HT1080 (cell line): ENCODE data around the gene DAO. TPM values are rescaled to one million over a fixed set of nuclear protein-coding genes. Genes with fewer than 3 reads are reported as not detected.
"Not testable (repeated sequence)": the region's sequence is repeated elsewhere in the genome, so short reads cannot be mapped to it uniquely, and the experiment has no call there.

ENCODE experiments used
- DNase-seq: peaks from one replicate; pipeline ENCODE4 v3.0.0-alpha.2; 2015; ENCODE audit warnings: low read depth
- total RNA-seq: library from RNA; depleted of rRNA; stranded (reverse); fragments of >200 nt; shearing (Covaris generic); gene quantifications from 2 replicates; pipeline ENCODE4 v1.2.3, GENCODE V29; 2014

Gene DAO
- total RNA-seq, 1 experiment from 2014 or later = not detected

DNA sequence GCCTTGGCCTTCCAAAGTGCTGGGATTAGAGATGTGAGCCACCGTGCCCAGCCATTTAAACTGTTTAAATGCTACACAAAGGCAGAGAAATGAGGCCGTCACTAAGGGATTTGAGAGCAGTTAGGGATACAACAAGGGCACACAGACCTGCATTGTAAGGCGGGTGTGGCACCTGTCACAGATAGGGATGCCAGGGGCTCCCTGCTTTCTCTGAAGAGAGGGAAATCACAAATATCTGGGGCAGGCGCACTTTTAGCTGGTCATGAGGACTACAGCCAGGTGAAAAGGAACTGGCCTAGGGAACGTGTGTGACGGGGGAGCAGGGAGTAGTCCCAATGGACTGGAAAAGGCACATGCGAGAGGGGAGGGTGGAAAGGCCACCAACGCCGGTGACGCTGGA, 32.2 kb upstream of the DAO start:
- DNase-seq = no peak

DNA sequence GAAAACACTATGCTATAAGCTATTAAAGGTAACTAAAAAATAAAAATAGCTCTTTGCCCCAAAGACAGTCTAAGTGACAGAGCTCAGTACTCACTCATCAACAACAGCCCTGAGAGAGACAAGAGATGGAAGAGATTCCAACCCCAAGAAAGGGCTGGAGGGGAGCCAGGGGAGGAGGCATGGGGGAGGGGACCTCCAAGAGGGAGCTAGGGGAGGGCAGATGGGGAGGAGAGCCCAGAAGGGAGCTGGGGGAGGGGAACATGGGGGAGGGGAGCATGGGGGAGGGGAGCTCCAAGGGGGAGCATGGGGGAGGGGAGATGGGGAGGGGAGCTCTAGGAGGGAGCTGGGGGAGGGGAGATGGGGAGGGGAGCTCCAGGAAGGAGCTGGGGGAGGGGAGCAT, 30.2 kb upstream of the DAO start:
- no peak for DNase-seq

DNA sequence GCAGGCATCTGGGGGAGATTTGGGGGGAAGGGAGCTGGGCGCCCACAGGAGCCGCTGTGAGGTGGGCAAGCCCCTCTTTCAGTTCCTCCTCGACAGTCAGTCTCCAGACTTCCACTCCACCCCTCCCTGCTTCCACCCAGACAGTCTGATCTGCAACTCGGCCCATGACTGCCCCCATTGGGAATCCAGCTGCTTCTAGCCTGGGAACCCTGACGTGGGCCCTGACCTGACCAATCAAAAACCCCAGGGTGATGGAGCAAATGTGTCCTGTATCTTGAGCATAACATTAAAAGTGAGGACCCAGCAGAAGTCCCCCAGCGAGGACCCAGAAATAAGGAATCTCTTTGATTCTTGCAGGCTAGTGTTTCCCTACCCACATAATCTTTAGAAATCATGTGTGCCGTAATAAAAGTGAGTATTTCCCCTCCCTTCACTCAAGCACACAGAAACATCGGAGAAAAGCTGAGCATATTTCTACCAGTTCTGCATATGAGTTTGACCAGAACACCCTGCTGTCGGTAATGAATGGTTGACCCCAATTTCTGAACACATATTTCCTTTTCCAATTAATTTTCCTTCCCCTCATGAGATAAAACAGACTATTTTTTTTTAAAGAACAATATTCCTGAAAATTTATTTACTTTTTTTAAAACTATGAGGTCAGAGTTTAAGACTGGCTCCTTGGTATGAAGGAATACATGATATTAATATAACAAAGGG, 28.9 kb upstream of the DAO start:
- DNase-seq = peak; percentile 54

DNA sequence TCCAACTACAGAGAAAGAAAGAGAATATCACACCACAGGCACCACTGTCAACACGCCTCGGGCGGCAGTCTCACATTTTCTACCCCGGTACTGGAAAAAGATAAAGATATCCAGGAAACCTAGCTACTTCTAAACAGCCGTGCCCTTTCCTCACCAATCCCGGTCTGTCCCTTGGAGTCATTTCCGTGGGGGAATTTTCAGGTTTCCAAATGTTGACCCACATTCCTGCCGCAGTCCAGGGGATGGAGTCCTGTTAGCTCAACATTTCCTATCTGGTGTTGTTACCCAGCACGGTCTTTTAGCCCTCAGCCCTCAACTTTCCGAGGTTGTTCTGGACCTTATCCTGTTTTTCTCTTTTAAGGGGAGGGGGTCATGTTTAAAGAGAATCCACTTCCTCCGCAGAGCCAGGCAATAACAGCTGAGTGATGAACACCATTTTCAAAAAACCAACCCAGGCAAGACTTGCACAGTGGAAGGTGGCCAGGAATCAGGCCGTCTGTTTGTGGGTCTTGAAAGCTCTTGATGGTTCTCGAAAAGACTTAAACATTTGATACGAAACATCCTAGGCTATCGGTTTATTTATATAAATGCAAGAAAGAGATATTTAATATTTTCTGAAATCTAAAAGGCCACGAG, 27.1 kb upstream of the DAO start:
- no peak for DNase-seq

DNA sequence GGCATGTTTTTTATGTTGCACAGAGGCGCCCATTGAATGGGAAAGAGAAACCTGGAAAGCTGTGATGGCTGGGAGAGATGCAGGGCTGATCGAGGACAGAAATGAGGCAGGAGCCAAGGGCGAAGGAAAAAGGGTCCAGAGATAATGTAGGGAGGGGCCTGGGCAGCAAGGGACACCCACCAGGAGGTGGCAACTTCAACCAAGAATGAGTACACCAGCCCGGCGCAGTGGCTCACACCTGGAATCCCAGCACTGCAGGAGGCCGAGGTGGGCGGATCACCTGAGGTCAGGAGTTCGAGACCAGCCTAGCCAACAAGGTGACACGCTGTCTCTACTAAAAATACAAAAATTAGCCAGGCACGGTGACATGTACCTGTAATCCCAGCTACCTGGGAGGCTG, 26.5 kb upstream of the DAO start:
- no peak for DNase-seq

DNA sequence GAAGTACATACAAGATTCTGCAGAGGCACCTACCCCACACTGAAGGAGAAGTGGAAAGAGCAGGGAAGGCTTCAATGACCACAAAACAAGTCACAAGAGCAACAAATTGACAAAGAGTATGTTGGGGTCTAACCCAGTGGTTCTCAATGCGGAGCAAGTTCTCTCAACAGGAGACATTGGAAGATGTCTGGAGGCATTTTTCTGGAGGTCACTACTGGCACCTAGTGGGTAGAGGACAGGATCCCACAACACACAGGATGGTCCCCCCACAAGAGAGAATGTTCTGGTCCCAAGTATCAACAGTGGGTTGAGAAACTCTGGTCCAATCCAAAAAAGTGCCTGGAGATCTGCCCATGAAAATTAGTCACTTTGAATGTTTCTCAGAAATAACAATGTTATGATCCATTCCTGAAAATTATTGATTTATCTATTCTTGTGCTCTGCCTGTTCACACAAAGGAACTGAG, 25.9 kb upstream of the DAO start:
- peak; percentile 90 for DNase-seq

DNA sequence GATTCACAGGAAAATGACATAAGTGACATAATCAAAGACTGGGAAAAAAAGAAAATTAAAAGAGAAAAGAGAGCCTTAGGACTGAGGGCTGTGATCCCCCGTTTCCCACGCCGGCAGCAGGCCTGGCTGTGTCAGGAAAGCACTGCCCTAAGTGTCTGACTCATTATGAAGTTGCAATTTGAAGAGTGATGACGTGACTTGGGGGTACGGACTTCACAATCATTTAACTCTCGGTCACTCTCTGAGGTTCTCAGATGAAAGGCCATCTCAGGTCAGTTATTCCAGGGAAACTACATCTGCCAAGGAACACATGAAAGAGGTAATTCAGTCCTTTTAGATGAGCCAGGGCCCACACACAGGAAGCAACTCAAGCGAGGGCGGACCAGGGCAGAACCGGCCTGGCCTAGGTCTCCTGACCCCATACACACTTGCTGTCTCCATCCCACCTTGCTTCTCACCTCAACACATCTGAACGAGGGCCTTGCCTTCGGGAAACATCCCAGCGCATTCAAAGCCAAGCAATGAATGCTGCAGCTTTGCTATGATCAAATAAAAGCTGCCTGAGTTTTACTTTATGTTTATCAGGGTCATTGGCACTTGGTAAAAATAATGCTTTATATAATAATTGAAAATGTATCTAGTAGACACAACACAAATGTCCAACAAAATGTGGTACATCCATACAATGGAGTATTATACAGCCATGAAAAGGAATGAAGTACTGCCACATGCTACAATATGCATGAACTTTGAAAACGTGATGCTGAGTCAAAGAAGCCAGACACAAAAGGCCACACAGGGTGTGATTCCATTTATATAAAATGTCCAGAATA, 25.2 kb upstream of the DAO start:
- peak; percentile 98 for DNase-seq

DNA sequence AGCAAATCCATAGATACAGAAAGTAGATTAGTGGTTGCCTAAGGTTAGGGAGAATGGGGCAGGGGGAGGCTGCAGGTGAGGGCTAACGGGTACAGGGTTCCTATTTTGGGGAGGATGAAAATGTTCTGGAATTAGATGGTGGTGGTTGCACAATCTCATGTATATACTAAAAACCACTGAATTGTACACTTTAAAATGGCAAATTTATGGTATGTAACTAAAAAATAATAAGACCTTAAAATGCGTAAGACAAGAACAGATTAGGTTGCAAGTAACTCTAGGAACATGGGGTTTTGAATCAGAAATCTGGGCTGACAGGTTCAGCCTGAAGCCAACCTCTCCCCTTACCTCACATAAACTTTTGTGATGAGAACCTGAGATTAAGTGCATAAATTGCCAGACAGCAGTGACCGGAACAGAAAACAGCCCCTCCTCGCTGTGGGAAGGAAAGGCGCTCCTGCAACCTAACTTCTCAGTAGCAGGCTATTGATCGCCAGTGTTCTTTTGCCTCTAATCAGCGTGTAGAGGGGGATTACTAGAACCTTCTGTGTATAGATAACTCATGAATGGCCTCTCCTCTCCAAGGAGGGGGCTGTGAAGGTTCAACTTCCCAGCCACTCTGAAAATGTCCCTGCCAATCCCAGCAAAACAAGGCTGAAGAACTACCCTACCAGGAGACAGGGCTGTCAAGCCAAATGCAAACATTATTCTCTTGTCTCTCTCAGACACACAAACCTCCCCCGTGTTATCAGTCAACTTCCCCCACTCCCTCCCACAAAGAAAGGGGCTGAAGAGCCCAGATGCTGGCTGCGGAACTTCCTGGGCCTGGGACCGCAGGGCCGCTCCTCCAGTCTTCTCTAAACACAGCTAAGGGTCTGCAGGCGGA, 24.4 kb upstream of the DAO start:
- no peak for DNase-seq

DNA sequence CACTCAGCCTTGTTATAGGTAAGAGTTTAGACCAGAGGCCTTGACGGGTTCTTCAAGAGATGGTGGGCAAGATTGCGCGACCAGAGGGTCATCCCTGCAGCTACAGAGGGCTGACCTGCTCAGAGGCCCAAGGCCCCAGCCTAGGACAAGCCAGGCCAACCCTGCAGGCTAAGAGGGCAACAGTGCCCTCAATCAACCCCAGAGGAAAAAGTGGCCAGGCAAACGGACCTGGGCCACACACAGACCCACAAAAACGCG, 23.8 kb upstream of the DAO start:
- no peak for DNase-seq

DNA sequence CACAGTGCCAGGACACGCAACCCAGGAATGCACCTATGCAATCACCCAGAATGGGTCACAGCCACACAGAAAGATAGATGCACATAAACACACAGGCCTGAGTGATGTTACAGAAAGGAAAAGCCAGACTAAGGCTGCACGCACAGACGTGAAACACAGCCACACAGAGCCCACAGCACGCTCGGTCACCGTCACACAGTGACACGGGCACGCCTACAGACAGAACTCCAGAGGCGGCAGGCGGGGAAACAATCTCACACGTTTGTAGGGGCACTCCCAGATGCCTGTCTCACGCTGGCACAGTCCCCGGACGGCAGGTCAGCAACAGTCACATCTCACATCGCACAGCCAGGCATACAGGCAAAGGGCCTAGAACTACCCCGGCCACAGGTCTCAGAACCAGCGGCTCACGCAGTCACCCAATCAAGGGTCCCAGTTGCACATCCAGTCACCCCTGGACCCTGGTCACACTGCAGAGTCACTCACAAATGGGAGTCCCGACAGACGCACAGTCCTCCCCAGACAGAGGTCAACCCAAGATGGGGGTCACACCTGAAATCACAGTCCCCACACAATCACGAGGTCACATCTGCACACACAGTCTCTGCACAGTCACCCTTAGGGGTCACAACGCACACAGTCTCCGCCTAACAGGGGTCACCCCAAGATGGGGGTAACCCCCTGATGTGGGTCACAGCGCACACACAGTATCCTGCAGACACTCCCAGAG, 23.3 kb upstream of the DAO start:
- peak; percentile 47 for DNase-seq

DNA sequence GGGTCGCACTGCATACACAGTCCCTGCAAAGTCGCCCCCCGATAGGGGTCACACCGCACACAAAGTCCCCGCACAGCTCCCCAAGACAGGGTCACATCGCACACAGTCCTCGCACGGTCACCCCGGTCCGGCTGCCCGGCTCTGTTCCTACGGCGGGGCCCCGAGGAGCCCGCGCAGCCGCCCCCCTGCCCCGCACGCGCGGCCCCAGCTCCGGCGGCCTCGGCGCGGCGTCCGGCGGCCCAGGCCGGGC, 22.8 kb upstream of the DAO start:
- no peak for DNase-seq

DNA sequence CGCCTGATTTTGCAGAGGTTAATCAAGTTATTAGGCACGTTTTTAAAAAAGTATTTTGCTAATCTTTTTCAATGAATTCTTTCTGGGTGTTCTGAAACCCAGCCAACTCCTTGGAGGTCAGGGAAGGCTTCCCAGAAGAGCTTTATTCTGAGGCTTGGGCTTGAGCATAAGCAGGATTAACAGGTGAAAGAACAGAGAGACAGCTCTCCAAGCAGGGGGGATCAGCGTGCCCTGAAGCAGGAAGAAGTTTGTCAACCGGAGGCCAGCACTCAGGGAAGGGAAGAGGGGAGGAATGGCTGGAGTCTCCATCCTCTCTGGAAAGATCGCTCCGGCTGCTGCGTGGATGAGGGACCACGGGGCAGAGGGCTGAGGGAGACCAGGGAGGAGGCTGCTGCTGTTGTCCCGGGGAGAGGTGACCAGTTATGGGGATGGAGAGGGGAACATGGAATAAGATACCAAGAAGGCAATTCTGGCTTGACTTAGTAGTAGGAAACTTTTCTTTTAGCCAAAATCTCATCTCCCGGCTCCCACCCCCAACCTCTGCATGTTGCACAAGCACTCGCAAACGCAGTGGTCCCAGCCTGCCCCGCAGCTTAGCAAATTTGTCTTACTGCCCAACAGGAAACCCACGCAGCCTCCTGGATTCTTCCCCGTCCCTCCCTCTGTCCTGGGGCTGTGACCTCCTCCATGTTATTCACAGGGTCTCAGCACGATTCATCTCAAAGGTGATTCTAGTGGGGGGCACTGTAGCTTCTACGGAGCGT, 21.4 kb upstream of the DAO start:
- DNase-seq = no peak

DNA sequence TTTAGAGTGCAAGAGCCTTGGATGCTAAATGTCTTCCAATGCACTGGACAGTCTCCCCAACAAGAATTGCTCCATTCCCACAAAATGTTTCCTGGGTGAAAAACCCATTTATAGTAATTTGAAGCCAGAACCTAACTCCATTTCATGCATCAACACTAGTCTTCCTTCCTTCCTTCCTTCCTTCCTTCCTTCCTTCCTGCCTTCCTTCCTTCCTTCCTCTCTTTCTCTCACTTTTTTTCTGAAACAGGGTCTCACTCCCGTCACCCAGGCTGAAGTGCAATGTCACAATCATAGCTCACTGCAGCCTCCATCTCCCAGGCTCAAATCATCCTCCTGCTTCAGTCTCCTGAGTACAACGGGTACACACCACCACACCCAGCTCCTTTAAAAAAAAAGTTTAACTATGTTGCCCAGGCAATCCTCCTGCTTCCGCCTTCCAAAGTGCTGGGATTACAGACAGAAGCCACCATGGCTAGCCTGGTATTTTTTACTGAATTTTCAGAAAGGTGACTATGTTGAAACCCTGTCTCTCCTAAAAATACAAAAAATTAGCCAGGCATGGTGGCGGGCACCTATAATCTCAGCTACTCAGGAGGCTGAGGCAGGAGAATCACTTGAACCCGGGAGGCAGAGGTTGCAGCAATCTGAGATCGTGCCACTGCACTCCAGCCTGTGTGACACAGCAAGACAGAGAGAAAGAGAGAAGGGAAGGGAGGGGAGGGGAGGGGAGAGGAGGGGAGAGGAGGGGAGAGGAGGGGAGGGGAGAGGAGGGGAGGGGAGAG, 20.6 kb upstream of the DAO start:
- not testable (repeated sequence) for DNase-seq

DNA sequence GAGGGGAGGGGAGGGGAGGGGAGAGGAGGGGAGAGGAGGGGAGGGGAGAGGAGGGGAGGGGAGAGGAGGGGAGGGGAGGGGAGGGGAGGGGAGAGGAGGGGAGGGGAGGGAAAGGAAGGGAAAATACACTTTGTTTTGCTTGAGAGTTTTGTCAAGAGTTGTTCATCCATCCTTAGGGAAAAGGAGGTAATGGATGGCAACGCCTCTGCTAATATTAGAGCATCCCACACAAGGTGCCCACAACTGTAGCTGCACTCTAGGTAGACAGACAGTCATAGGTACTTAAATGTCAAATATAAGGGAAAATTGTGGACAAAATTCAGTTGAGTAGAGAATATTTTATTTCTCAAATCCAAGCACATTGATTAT, 20.0 kb upstream of the DAO start:
- no peak for DNase-seq

DNA sequence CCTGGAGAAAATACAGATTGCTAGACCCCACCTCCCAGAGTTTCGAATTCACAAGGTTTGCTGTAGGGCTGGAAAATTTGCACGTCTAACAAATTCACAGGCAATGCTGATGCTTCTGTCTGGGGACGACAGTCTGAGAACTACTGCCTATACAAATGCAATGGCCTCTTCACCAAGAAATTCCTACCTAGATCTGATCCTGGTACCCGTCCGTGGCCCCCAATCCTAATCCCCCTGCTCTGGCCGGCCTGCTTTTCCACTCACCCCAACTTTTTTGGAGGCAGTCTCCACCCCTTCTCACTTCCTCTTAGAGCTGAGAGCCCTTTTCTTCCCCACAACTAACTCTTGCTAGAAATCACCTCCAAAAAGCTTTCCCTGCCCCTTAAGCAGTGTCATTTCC, 19.4 kb upstream of the DAO start:
- no peak for DNase-seq

DNA sequence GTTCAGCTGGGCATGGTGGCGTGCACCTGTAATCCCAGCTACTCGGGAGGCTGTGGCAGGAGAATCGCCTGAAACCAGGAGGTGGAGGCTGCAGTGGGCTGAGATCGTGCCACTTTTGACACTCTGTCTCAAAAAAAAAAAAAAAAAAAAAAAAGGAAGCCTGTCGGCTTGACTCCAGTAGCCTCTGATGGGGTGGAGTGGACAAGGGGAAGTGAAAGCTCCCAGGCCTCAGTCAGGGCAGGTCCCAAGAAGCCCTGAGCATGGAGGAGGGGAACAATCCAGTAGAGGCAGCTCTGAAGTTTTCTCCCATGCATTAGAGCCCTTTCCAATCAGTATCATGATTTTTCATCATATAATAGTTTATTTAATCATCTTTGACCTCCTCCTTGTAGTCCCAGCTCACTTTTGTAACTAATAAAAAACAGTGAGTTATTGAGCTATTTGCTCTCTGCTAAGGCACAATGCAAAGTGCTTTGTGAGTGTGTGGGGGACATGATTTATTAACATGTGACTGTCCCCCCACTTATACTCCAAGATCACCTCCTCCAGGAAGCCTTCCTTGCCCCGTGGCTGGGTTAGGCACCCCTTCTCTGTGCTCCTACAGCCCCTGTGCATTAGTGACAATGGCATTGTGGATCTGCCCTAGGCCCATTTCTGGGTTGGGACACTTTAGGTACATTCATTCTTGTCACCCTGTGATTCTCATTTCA, 17.9 kb upstream of the DAO start:
- no peak for DNase-seq

DNA sequence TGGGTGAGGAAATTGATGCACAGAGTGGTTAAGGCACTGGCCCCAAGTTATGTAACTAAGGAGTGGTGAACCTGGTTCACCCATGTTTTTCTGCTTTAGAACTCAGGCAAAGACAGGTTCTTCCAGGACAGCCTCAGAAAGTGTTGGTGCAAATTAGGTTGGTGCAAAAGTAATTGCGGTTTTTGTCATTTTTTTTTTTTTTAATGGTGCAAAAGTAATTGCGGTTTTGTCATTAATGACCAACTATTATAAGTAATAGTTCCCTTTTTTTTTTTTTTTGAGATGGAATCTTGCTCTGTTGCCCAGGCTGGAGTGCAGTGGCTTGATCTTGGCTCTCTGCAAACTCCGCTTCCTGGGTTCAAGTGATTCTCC, 17.3 kb upstream of the DAO start:
- DNase-seq = no peak

DNA sequence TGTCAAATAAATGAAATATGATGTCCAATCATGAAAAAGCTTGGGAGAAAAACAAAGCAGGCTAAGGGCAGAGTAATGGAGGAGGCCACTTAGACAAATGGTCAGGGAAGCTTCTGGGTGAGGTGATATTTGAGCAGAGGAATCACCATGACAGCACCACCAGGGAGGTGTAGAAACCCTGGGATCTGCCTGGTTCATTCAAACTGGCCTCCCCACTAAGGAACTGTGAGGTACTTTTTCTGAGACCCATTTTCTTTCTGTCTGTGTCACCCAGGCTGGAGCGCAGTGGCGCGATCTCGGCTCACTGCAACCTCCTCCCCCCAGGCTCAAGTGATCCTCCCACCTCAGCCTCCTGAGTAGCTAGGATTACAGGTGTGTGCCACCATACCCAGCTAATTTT, 14.7 kb upstream of the DAO start:
- no peak for DNase-seq

DNA sequence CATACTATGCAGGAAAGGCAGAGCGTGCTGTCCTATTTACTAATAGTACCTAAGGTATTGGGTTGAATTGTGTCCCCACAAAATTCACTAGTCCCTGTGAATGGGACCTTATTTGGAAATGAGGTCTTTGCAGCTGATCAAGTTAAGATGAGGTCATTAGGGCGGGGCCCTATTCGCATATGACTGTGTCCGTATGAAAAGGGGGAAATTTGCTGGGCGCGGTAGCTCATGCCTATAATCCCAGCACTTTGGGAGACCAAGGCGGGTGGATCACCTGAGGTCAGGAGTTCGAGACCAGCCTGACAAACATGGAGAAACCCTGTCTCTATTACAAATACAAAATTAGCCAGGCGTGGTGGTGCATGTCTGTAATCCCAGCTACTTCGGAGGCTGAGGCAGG, 13.8 kb upstream of the DAO start:
- DNase-seq = not testable (repeated sequence)
